Right lobe of liver (tissue), 6 donors: ENCODE measurements around the gene MRPL28. TPM values are rescaled to one million over a fixed set of nuclear protein-coding genes. Genes with fewer than 3 reads are reported as not detected.

Experiments
- ATAC-seq, 4 donors: fragments of 200-7000 bp; cut with Tn5 transposase; one replicate each; pipeline ENCODE4 v1.9.1; 2020; ENCODE audit warnings: mild to moderate bottlenecking in 4 of 4, moderate library complexity in 4 of 4
- DNase-seq, 3 donors: peaks; one replicate each; pipeline ENCODE4 v3.0.0-alpha.2; 2020
- H3K27ac ChIP-seq, 3 donors: fragments of 200-600 bp; one replicate each; pipeline ENCODE4 v1.8.0; 2022
- H3K27me3 ChIP-seq, 2 donors: fragments of 200-600 bp; one replicate each; pipeline ENCODE4 v1.8.0; 2022
- H3K36me3 ChIP-seq, 4 donors: fragments of 200-600 bp; sonication (generic) in 1 of 4; one replicate each; pipeline versions ENCODE4 v1.5.1 to v1.8.0; 2017 to 2022; ENCODE audit warnings: control low read depth in 1 of 4
- H3K4me1 ChIP-seq, 4 donors: fragments of 200-600 bp; sonication (generic) in 1 of 4; one replicate each; pipeline versions ENCODE4 v1.5.1 to v1.8.0; 2017 to 2022; ENCODE audit warnings: control low read depth in 1 of 4
- H3K4me3 ChIP-seq, 3 donors: fragments of 200-600 bp; one replicate each; pipeline ENCODE4 v1.8.0; 2022
- H3K9me3 ChIP-seq, 4 donors: fragments of 200-600 bp; sonication (generic) in 1 of 4; one replicate each; pipeline versions ENCODE4 v1.5.1 to v1.8.0; 2017 to 2022; ENCODE audit warnings: control low read depth in 1 of 4
- POLR2A ChIP-seq: fragments of 450-650 bp; IDR thresholded peaks from one replicate; pipeline ENCODE4 v1.6.1; 2017; ENCODE audit warnings: antibody characterized with exemption, mild to moderate bottlenecking
- WGBS: methylation state at CpG from one replicate; pipeline ENCODE4 v1.1.6; 2018; ENCODE audit warnings: low coverage, low lambda C conversion rate; ENCODE audit not compliant: insufficient coverage; ENCODE audit errors: missing lambda C conversion rate; 5-methylcytosine and 5-hydroxymethylcytosine counted together
- intact Hi-C, 2 donors: fragments of 100-400 bp; cut with DNase I; formaldehyde crosslinking; loops; one replicate each; pipeline versions ENCODE4 v1.11.2 to v1.14.1; 2022
- total RNA-seq, 6 experiments: library from RNA; depleted of rRNA in 2 of 6; stranded (reverse); fragments of >200 nt in 2 of 6; fragmentation: NEBNext Ultra II Directional in 3 of 6; extraction: Animal tissue kit (Norgen Biotek cat#: 25700) in 3 of 6; gene quantifications; one replicate each; pipeline versions ENCODE4 v1.1.0 to v1.2.4, GENCODE V29; 2016 to 2023
- TF ChIP-seq, protein P1 (sequence below), 4 donors: fragments of 200-600 bp in 3 of 4; fragments of 450-650 bp in 1 of 4; IDR thresholded peaks; one replicate each; pipeline versions ENCODE4 v1.5.1 to v1.8.0; 2016 to 2022; ENCODE audit warnings: antibody characterized with exemption in 4 of 4, mild to moderate bottlenecking in 2 of 4
- donor health status: DM: no; HTN: yes; CAD: no.
- donor health status: DM: no; HTN: no; CAD: no.
- donor health status: DM: no; HTN: no; CAD: no.
- donor health status: DM: no; HTN: yes; CAD: no.
- donor health status: DM: no; HTN: yes; CAD: no.

MRPL28 gene
- total RNA-seq, 6 experiments from 2014 or later = 29.9 to 64.7 (median 32.6) TPM

DNA sequence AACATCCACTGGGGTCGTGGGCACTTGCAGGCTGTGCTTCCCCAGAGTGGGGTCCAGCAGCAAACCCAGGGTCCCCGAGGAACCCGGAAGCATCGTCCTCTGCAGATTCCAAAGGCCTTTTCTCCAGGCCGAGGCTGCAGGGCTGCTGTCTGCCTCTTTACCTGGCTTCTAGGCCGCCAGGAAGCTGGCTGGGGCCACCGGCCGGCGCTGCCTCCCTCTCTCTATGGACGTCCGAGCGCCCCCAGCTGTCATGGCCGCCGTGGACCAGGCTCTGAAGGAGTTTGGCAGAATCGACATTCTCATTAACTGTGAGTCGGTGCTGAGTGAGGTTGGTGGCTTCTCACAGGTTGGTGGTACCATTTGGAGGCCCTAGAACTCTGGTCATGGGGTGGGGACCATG is 36.9 kb upstream of the MRPL28 start:
- H3K9me3 ChIP-seq = no peaks in the 10 kb centered on the region
- peaks cover 0 to 35% (median 15%) of the 10 kb centered on the region in 4 donors for H3K36me3 ChIP-seq
- peaks cover 0 to 41% (median 9%) of the 10 kb centered on the region in 4 donors for H3K4me1 ChIP-seq
- H3K4me3 ChIP-seq = no peak overlapping the region
- TF ChIP-seq, protein P1, sequence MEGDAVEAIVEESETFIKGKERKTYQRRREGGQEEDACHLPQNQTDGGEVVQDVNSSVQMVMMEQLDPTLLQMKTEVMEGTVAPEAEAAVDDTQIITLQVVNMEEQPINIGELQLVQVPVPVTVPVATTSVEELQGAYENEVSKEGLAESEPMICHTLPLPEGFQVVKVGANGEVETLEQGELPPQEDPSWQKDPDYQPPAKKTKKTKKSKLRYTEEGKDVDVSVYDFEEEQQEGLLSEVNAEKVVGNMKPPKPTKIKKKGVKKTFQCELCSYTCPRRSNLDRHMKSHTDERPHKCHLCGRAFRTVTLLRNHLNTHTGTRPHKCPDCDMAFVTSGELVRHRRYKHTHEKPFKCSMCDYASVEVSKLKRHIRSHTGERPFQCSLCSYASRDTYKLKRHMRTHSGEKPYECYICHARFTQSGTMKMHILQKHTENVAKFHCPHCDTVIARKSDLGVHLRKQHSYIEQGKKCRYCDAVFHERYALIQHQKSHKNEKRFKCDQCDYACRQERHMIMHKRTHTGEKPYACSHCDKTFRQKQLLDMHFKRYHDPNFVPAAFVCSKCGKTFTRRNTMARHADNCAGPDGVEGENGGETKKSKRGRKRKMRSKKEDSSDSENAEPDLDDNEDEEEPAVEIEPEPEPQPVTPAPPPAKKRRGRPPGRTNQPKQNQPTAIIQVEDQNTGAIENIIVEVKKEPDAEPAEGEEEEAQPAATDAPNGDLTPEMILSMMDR (IDR thresholded peaks at IDR 0.05) = no peak
- no peak for TF ChIP-seq POLR2A
- no peaks in the 10 kb centered on the region for H3K27me3 ChIP-seq
- peak overlapping the region in 2 of 3 donors; percentile 78 to 87 for H3K27ac ChIP-seq
- no CpG with 5 or more reads among the region's 16 CpGs for WGBS
- intact Hi-C loops = no loop called here
- ATAC-seq = no peak
- no peak for DNase-seq

DNA sequence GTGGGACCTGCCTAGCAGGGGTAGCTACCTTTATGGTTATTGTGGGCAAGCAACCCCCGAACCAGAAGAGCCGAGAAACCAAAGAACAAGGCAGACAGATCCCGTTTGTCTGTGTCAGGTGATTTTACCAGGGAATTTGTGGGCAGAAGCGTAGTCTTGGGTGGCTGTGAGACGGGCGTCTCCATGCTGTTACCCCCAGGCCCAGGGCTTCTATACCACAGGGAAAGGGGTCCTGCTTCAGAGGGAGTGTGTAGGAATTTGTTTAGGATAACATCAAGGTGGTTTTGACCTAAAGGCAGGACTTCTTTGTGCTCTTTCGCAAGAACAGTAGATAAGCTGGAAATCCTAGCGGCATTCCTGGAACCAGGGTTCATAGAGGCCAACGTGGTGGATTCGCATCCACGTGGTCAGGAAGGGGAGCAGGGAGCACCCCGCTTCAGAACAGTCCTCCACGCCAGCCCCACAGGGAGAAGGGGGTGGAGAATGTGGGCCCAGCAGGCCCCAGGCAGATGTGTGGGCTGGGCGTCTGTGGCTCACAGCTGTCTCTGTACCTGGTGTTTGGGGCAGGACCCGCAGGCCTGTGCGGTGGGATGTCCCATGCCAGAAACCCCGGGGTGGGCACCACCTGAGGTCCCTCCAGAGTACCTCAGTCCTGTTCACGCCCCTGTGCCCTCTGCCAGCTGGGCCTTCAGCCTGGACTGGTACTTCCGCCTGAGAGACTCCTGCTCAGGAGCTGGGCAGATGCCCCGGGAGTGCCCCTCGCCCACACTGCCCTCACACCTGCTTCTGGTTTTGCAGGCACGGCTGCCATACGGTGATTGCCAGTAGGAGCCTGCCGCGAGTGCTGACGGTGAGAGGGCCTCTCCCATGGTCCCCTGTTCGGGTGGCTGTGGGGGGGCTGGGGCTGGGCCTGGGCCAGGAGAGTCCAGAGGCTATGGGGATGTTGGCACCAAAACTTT is 35.5 kb upstream of the MRPL28 start:
- Histone ChIP-seq H3K36me3 (peaks cover 0 to 21% (median 9%) of the 10 kb centered on the region in 4 donors), H3K4me1 (peaks cover 0 to 41% (median 9%) of the 10 kb centered on the region in 4 donors), H3K4me3 (peak overlapping the region; percentile 27 to 50 (median 44)), H3K27me3 (no peaks in the 10 kb centered on the region), H3K27ac (peak overlapping the region; percentile 70 to 87 (median 78)), H3K9me3 (no peaks in the 10 kb centered on the region)
- TF ChIP-seq POLR2A = peak; percentile 59
- TF ChIP-seq, protein P1 (IDR thresholded peaks at IDR 0.05) = no peak
- DNase-seq (peak; percentile 69 to 82 (median 76)), ATAC-seq (peak; percentile 44 to 72 (median 62))
- intact Hi-C loops = no loop called here
- WGBS = 20% methylated on average over 9 of the region's 27 CpGs

DNA sequence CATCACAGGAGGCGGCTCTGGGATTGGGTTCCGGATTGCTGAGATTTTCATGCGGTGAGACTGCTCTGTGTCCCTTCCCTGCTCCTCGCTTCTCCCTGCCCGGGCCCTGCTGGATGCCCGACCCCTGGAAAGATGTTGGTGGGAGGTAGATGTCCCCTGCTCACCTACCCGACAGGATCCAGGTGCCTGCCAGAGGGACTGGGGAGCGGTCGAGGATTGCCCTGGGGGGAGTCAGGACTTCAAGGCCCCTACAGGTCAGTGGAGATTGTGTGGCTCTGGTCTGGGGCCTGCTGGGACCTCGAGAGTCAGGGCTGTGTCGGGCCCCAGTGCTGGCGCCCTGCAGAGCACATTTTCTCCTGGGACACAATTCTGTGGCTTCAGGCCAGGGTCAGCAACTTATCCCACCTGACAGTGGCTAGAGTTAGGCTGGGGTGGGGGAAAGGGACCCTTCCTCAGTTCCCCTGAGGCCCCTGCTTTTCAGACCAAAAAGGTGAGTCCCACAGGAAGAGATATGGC is 34.7 kb upstream of the MRPL28 start:
- 27% methylated on average over 2 of the region's 12 CpGs for WGBS
- Histone ChIP-seq H3K27ac (peak overlapping the region; percentile 70 to 87 (median 78)), H3K4me1 (peaks cover 0 to 44% (median 9%) of the 10 kb centered on the region in 4 donors), H3K36me3 (peaks cover 0 to 15% (median 6%) of the 10 kb centered on the region in 4 donors), H3K27me3 (no peaks in the 10 kb centered on the region), H3K4me3 (peak overlapping the region in 1 of 3 donors; percentile 44), H3K9me3 (no peaks in the 10 kb centered on the region)
- ATAC-seq = no peak
- TF ChIP-seq, protein P1 (IDR thresholded peaks at IDR 0.05) = no peak
- TF ChIP-seq POLR2A = no peak
- no peak for DNase-seq
- intact Hi-C loops = no loop called here

DNA sequence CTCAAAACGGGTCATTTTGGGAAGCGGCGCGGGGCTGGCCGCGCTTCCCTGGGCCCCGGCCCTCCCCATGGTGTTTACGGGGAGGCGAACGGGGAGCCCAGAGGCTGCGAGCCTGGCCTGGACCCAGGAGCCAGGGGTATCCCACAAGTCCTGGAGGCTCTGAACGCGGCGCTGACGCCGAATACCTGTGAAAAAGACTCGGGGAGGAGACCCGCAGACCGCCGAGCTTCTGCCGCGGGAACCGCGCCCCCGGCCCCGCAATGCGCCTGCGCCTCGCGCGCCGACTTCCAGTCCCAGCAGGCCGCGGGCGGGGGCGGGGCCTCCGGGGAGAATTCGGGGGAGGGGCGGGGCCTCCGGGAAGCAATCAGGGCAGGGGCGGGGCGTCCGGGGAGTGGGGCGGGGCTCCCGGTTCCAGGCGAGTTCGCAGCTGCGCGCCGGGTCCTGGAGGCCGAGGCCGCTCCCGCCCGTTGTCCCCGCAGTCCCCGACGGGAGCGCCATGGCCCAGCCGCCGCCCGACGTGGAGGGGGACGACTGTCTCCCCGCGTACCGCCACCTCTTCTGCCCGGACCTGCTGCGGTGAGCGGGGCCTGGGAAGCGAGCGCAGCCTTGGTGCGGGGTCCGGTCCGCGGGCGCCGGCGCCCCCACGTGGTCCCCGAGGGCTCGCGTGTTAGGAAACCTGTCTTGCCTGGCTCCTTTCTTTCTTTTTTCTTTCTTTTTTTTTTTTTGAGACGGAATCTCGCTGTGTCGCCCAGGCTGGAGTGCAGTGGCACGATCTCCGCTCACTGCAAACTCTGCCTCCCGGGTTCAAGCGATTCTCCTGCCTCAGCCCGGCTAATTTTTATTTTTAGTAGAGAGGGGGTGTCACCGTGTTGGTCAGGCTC is 31.4 kb upstream of the MRPL28 start, which contains the start of gene DECR2:
TSS of gene DECR2 (plus strand) at position 418 of the 881 bp plus-strand sequence. CDS start at position 497, 79 bp downstream.
- intact Hi-C loops = no loop called here
- peak; percentile 77 for TF ChIP-seq POLR2A
- TF ChIP-seq, protein P1 (IDR thresholded peaks at IDR 0.05) = peak; percentile 21 to 48 (median 36)
- H3K36me3 ChIP-seq = peaks cover 0 to 1% (median 0%) of the 10 kb centered on the region in 4 donors
- DNase-seq (peak; percentile 97 to 98 (median 98)), ATAC-seq (peak; percentile 77 to 87 (median 82))
- H3K27me3 ChIP-seq = no peaks in the 10 kb centered on the region
- no peaks in the 10 kb centered on the region for H3K9me3 ChIP-seq
- peak within 1 kb of the TSS; percentile 65 to 85 (median 77) for H3K4me3 ChIP-seq
- 0% methylated on average over 25 of the region's 91 CpGs for WGBS
- H3K4me1 ChIP-seq = peaks cover 0 to 40% (median 8%) of the 10 kb centered on the region in 4 donors
- peak within 1 kb of the TSS; percentile 87 to 95 (median 87) for H3K27ac ChIP-seq
